Measurements from ENCODE around the gene PIKFYVE. TPM values are rescaled to one million over a fixed set of nuclear protein-coding genes. Genes with fewer than 3 reads are reported as not detected.

Gene PIKFYVE
- total RNA-seq, 1 experiment from 2014 or later, result 34.8 TPM

DNA sequence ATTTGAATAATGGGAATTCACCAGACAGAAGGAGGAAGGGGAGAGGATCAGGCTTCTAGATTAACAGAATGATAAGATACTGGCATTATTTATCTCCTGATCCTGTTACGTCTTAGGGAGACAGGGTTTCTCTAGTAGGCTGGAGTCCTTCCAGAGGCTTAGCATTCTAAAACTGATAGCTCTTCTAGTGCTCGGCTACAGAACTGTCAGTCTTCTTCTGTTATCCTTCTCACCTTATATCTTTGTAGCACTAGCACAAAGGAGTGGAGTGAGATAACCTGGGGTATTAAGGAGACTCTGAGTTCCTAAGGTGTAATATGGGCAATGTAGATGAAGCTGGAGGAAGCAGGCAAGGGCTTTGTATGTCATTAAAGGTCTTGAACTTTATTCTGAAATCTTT lies 52.1 kb downstream of the PIKFYVE start:
- Histone ChIP-seq H3K27ac (ENCODE audit: low read length) (no peak overlapping the region), H3K9me3 (ENCODE audit: control insufficient read depth, insufficient read depth, low read depth, low read length) (no peaks in the 10 kb centered on the region), H3K27me3 (ENCODE audit: control insufficient read depth, insufficient read depth, low read length) (no peaks in the 10 kb centered on the region), H3K4me1 (ENCODE audit: control insufficient read depth, insufficient read depth, low read length) (no peaks in the 10 kb centered on the region), H3K36me3 (ENCODE audit: control insufficient read depth, insufficient read depth, low read length) (peaks cover 17% of the 10 kb centered on the region), H3K4me3 (ENCODE audit: low read depth in 2 of 2, low read length in 2 of 2) (no peak overlapping the region)
- TF ChIP-seq, protein P1, sequence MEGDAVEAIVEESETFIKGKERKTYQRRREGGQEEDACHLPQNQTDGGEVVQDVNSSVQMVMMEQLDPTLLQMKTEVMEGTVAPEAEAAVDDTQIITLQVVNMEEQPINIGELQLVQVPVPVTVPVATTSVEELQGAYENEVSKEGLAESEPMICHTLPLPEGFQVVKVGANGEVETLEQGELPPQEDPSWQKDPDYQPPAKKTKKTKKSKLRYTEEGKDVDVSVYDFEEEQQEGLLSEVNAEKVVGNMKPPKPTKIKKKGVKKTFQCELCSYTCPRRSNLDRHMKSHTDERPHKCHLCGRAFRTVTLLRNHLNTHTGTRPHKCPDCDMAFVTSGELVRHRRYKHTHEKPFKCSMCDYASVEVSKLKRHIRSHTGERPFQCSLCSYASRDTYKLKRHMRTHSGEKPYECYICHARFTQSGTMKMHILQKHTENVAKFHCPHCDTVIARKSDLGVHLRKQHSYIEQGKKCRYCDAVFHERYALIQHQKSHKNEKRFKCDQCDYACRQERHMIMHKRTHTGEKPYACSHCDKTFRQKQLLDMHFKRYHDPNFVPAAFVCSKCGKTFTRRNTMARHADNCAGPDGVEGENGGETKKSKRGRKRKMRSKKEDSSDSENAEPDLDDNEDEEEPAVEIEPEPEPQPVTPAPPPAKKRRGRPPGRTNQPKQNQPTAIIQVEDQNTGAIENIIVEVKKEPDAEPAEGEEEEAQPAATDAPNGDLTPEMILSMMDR (IDR thresholded peaks at IDR 0.05), result no peak
- no peak for TF ChIP-seq POLR2AphosphoS5 (IDR thresholded peaks at IDR 0.05; ENCODE audit: low read depth, low read length)
- TF ChIP-seq, protein P2, sequence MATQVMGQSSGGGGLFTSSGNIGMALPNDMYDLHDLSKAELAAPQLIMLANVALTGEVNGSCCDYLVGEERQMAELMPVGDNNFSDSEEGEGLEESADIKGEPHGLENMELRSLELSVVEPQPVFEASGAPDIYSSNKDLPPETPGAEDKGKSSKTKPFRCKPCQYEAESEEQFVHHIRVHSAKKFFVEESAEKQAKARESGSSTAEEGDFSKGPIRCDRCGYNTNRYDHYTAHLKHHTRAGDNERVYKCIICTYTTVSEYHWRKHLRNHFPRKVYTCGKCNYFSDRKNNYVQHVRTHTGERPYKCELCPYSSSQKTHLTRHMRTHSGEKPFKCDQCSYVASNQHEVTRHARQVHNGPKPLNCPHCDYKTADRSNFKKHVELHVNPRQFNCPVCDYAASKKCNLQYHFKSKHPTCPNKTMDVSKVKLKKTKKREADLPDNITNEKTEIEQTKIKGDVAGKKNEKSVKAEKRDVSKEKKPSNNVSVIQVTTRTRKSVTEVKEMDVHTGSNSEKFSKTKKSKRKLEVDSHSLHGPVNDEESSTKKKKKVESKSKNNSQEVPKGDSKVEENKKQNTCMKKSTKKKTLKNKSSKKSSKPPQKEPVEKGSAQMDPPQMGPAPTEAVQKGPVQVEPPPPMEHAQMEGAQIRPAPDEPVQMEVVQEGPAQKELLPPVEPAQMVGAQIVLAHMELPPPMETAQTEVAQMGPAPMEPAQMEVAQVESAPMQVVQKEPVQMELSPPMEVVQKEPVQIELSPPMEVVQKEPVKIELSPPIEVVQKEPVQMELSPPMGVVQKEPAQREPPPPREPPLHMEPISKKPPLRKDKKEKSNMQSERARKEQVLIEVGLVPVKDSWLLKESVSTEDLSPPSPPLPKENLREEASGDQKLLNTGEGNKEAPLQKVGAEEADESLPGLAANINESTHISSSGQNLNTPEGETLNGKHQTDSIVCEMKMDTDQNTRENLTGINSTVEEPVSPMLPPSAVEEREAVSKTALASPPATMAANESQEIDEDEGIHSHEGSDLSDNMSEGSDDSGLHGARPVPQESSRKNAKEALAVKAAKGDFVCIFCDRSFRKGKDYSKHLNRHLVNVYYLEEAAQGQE (IDR thresholded peaks at IDR 0.05; ENCODE audit: insufficient read depth in 1 of 2, low read depth in 2 of 2, low read length in 1 of 2), result no peak
- BruUV-seq (replicated peaks), result no TSS peak
- POLR2A ChIA-PET, result no interaction called here
- CTCF ChIA-PET, result no interaction called here
- no peak for ATAC-seq
- in situ Hi-C loops (cut with HindIII; ENCODE audit: low pct_unique_long_range_greater_than_20kb, low sequenced_read_pairs), result no loop called here
- DNase-seq (ENCODE audit: low read depth, low spot score), result no peak
- intact Hi-C loops (cut with micrococcal nuclease; ENCODE audit: unreplicated experiment), result no loop called here

DNA sequence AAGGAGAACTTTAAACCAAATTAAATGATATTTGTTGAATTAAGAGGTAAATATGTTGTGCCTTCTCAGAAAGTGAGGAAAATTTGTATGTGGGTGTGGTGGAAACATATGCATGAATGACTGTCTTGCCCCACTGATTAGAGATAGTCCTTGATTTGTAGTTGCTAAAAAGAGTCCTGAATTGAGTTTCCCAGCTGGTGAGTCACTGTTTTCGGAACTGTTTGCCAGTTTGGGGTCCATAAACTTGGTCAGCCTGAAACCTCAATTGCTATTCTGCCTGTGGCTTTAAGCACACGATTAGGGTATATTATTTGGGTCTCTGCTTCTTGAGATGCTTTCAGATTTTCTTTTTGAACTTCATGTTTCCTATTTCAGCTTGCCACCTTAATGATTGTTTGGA lies 53.3 kb downstream of the PIKFYVE start:
- H3K4me1 ChIP-seq (ENCODE audit: control insufficient read depth, insufficient read depth, low read length), result no peaks in the 10 kb centered on the region
- ATAC-seq (no peak), DNase-seq (ENCODE audit: low read depth, low spot score) (no peak)
- ChIA-PET POLR2A (no interaction called here), CTCF (no interaction called here)
- H3K27me3 ChIP-seq (ENCODE audit: control insufficient read depth, insufficient read depth, low read length), result no peaks in the 10 kb centered on the region
- in situ Hi-C loops (cut with HindIII; ENCODE audit: low pct_unique_long_range_greater_than_20kb, low sequenced_read_pairs) (no loop called here), intact Hi-C loops (cut with micrococcal nuclease; ENCODE audit: unreplicated experiment) (no loop called here)
- no peak overlapping the region for H3K27ac ChIP-seq (ENCODE audit: low read length)
- H3K4me3 ChIP-seq (ENCODE audit: low read depth in 2 of 2, low read length in 2 of 2), result no peak overlapping the region
- H3K9me3 ChIP-seq (ENCODE audit: control insufficient read depth, insufficient read depth, low read depth, low read length), result no peaks in the 10 kb centered on the region
- peaks cover 19% of the 10 kb centered on the region for H3K36me3 ChIP-seq (ENCODE audit: control insufficient read depth, insufficient read depth, low read length)
- BruUV-seq (replicated peaks), result no TSS peak
- TF ChIP-seq, protein P1 (IDR thresholded peaks at IDR 0.05), result no peak
- TF ChIP-seq, protein P2 (IDR thresholded peaks at IDR 0.05; ENCODE audit: insufficient read depth in 1 of 2, low read depth in 2 of 2, low read length in 1 of 2), result no peak
- TF ChIP-seq TCF7L2 (IDR thresholded peaks at IDR 0.05; ENCODE audit: low read depth, low read length), result no peak
